RWPE2 (cell line): Measurements from ENCODE around the gene PRIM1.
"Not testable (repeated sequence)": the region's sequence is repeated elsewhere in the genome, so short reads cannot be mapped to it uniquely, and the experiment has no call there.

ENCODE experiments used
- ATAC-seq: fragments of 200-7000 bp; cut with Tn5 transposase; 3 replicates; pipeline ENCODE4 v1.9.1; 2021; ENCODE audit warnings: low read depth
- DNase-seq: peaks from one replicate; pipeline ENCODE4 v3.0.0-alpha.2; 2020; ENCODE audit warnings: low spot score
- H3K27ac ChIP-seq: fragments of 450-650 bp; 2 replicates; pipeline ENCODE4 v1.5.1; 2017; ENCODE audit warnings: mild to moderate bottlenecking; ENCODE audit not compliant: poor library complexity, severe bottlenecking
- H3K27me3 ChIP-seq: fragments of 250-450 bp; sonication (Bioruptor Pico); 2 replicates; pipeline ENCODE4 v1.5.1; 2021; ENCODE audit warnings: mild to moderate bottlenecking, moderate library complexity; ENCODE audit not compliant: insufficient read depth, poor library complexity, severe bottlenecking
- H3K36me3 ChIP-seq: fragments of 250-450 bp; sonication (Bioruptor Pico); 2 replicates; pipeline ENCODE4 v1.5.1; 2020; ENCODE audit warnings: low read depth, mild to moderate bottlenecking, moderate library complexity
- H3K4me1 ChIP-seq: fragments of 250-450 bp; sonication (Bioruptor Pico); 2 replicates; pipeline ENCODE4 v1.5.1; 2021; ENCODE audit warnings: mild to moderate bottlenecking, moderate library complexity; ENCODE audit not compliant: insufficient read depth, poor library complexity, severe bottlenecking
- H3K4me3 ChIP-seq: fragments of 250-450 bp; sonication (Bioruptor Pico); 2 replicates; pipeline ENCODE4 v1.5.1; 2021; ENCODE audit warnings: mild to moderate bottlenecking, moderate library complexity; ENCODE audit not compliant: severe bottlenecking
- H3K9me3 ChIP-seq: fragments of 250-450 bp; sonication (Bioruptor Pico); 2 replicates; pipeline ENCODE4 v1.5.1; 2021; ENCODE audit warnings: mild to moderate bottlenecking, moderate library complexity; ENCODE audit not compliant: severe bottlenecking
- TF ChIP-seq, protein P1 (sequence below): fragments of 450-650 bp; IDR thresholded peaks from one replicate; pipeline ENCODE4 v1.5.1; 2017; ENCODE audit warnings: mild to moderate bottlenecking, moderate library complexity; ENCODE audit not compliant: poor library complexity, severe bottlenecking

The PRIM1 gene

DNA sequence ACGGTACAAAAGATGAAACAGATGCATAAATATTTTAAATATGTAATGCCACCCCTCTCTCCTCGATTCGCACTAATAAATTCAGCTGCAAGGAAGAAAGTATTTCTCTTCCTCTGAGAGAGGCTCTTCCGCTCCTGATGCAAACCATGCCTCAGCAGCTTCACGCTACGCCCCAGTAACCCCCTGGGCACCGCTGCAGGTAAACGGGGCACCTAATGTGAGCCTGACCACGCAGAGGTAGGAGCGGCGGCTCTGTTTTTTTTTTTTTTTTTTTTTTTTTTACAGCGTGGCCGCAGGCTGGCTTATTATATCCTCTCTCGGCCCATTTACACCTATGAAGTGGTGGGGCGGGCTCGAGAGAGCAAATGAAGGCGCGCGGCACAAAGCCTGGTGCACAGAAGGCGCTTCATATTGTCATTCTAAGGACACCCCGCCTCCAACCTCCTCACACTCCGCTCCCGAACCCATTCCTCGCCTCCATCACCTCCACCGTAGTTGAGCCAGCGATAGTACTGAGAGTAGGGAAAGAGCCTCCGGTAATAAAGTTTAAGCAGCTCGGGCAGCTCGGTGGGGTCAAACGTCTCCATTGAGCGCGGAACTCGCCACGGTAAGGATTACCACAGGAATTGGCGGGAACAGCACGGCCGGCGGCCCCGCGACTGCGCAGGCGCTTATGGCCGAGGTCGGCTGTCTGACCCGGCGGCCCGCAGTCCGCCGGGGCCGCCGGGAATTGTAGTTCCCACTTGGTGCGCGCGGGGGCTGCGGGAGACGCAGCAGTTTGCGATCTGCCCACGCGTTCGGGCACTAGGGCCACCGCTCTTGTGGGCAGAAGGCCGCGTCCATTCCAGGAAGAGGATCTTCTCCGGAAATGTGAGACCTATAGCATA is at the start of gene PRIM1:
Gene PRIM1 (minus strand): TSS at position 612 of the 887 bp plus-strand sequence. CDS start 25 bp downstream, at position 587.
- ATAC-seq (peak; percentile 89), DNase-seq (peak; percentile 80)
- H3K9me3 ChIP-seq, result no peaks in the 10 kb centered on the region
- H3K36me3 ChIP-seq, result peaks cover 38% of the 10 kb centered on the region
- peak within 1 kb of the TSS; percentile 46 for H3K27ac ChIP-seq
- no peaks in the 10 kb centered on the region for H3K27me3 ChIP-seq
- peak within 1 kb of the TSS; percentile 86 for H3K4me3 ChIP-seq
- TF ChIP-seq, protein P1, sequence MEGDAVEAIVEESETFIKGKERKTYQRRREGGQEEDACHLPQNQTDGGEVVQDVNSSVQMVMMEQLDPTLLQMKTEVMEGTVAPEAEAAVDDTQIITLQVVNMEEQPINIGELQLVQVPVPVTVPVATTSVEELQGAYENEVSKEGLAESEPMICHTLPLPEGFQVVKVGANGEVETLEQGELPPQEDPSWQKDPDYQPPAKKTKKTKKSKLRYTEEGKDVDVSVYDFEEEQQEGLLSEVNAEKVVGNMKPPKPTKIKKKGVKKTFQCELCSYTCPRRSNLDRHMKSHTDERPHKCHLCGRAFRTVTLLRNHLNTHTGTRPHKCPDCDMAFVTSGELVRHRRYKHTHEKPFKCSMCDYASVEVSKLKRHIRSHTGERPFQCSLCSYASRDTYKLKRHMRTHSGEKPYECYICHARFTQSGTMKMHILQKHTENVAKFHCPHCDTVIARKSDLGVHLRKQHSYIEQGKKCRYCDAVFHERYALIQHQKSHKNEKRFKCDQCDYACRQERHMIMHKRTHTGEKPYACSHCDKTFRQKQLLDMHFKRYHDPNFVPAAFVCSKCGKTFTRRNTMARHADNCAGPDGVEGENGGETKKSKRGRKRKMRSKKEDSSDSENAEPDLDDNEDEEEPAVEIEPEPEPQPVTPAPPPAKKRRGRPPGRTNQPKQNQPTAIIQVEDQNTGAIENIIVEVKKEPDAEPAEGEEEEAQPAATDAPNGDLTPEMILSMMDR, result no peak
- H3K4me1 ChIP-seq, result peaks cover 6% of the 10 kb centered on the region

DNA sequence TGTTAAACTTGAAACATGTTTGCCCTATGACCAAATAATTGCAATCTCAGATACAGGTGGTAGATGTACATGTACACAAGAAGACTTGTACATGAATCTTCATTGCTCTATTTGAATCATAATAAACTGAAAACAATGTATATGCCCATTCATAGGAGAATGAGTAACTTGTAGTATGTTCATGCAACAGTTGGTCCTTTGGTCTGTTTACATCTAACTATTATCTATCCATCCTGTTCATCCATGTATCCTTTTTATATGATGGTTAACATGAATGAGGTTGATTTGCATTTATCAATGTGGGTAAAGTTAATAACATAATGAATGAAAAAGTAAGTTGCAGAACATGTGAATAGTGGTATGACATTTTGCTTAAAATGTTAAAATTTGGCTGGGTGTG is 48.1 kb upstream of the PRIM1 start:
- no peak for ATAC-seq
- H3K27me3 ChIP-seq, result no peaks in the 10 kb centered on the region
- no peaks in the 10 kb centered on the region for H3K9me3 ChIP-seq
- DNase-seq, result no peak
- H3K36me3 ChIP-seq, result no peaks in the 10 kb centered on the region
- TF ChIP-seq, protein P1, result no peak
- no peak overlapping the region for H3K27ac ChIP-seq
- no peaks in the 10 kb centered on the region for H3K4me1 ChIP-seq
- no peak overlapping the region for H3K4me3 ChIP-seq

DNA sequence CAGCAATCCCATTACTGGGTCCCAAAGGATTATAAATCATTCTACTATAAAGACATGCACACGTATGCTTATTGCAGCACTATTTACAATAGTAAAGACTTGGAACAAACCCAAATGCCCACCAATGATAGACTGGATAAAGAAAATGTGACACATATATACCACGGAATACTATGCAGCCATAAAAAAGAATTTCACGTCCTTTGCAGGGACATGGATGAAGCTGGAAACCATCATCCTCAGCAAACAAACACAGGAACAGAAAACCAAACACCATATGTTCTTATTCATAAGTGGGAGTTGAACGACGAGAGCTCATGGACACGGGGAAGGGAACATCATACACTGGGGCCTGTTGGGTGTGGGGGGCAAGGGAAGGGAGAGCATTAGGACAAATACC is 47.2 kb upstream of the PRIM1 start:
- H3K4me1 ChIP-seq, ATAC-seq, H3K9me3 ChIP-seq, H3K4me3 ChIP-seq, H3K27me3 ChIP-seq, H3K36me3 ChIP-seq, DNase-seq, H3K27ac ChIP-seq: not testable (repeated sequence)

DNA sequence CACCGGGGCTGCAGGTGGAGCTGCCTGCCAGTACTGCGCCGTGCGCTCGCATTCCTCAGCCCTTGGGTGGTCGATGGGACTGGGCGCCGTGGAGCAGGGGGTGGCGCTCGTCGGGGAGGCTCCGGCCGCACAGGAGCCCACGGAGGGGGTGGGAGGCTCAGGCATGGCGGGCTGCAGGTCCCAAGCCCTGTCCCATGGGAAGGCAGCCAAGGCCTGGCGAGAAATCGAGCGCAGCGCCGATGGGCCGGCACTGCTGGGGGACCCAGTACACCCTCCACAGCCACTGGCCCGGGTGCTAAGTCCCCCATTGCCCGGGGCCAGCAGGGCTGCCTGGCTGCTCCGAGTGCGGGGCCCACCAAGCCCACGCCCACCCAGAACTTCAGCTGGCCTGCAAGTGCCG is 43.7 kb upstream of the PRIM1 start:
- H3K4me3 ChIP-seq, H3K27ac ChIP-seq, DNase-seq, H3K27me3 ChIP-seq, ATAC-seq, H3K9me3 ChIP-seq, H3K4me1 ChIP-seq, H3K36me3 ChIP-seq: not testable (repeated sequence)

DNA sequence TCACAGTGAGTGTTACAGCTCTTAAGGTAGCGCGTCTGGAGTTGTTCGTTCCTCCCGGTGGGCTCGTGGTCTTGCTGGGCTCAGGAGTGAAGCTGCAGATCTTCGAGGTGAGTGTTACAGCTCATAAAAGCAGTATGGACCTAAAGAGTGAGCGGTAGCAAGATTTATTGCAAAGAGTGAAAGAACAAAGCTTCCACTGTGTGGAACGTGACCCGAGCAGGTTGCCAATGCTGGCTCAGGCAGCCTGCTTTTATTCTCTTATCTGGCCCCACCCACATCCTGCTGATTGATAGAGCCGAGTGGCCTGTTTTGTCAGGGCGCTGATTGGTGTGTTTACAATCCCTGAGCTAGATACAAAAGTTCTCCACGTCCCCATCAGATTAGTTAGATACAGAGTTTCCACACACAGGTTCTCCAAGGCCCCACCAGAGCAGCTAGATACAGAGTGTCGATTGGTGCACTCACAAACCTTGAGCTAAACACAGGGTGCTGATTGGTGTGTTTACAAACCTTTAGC is 43.0 kb upstream of the PRIM1 start:
- DNase-seq, H3K9me3 ChIP-seq, H3K27ac ChIP-seq, H3K4me3 ChIP-seq, H3K36me3 ChIP-seq, H3K4me1 ChIP-seq, ATAC-seq, H3K27me3 ChIP-seq: not testable (repeated sequence)

DNA sequence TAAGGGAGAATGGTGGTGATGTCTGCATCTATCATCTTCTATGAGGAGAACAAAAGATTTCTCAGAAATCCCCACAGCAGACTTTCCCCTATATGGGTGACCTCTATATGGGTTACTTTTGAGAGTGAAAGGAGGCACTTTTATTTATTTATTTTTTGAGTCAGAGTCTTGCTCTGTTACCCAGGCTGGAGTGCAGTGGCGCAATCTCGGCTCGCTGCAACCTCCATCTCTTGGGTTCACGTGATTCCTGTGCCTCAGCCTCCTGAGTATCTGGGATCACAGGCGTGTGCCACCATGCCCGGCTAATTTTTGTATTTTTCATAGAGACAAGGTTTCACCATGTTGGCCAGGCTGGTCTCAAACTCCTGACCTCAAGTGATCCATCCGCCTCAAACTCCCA is 41.0 kb upstream of the PRIM1 start:
- not testable (repeated sequence) for H3K27ac ChIP-seq, ATAC-seq, H3K36me3 ChIP-seq, DNase-seq, H3K4me3 ChIP-seq, H3K27me3 ChIP-seq, H3K9me3 ChIP-seq, H3K4me1 ChIP-seq
